GM21367 (cell line): ENCODE measurements around the gene GABRG3.

Source experiments
- ATAC-seq: cut with Tn5 transposase; IDR thresholded peaks from one replicate; pipeline ENCODE4 v1.9.1; 2021; ENCODE audit not compliant: unreplicated experiment

The GABRG3 gene

GRCh38 chr15:27550635-27551034 is 579.7 kb downstream of the GABRG3 start:
- ATAC-seq: no peak

- no peak for ATAC-seq
Measured at GRCh38 chr15:27561816-27562215, 590.8 kb downstream of the GABRG3 start.

- ATAC-seq: no peak
Measured at GRCh38 chr15:27563765-27564370, 592.9 kb downstream of the GABRG3 start.

GRCh38 chr15:27564656-27565055 is 593.7 kb downstream of the GABRG3 start:
- no peak for ATAC-seq

GRCh38 chr15:27570746-27571145 is 599.8 kb downstream of the GABRG3 start:
- no peak for ATAC-seq

- ATAC-seq: no peak
Measured at GRCh38 chr15:27573805-27574485, 603.0 kb downstream of the GABRG3 start.

- ATAC-seq: no peak
Measured at GRCh38 chr15:27574541-27575054, 603.6 kb downstream of the GABRG3 start.

GRCh38 chr15:27575521-27575920 is 604.5 kb downstream of the GABRG3 start:
- no peak for ATAC-seq

- ATAC-seq: no peak
Measured at GRCh38 chr15:27576576-27576975, 605.6 kb downstream of the GABRG3 start.

- ATAC-seq: no peak
Measured at GRCh38 chr15:27579738-27580137, 608.8 kb downstream of the GABRG3 start.

- no peak for ATAC-seq
Measured at GRCh38 chr15:27582726-27583410, 611.9 kb downstream of the GABRG3 start.

GRCh38 chr15:27583651-27584050 is 612.7 kb downstream of the GABRG3 start:
- no peak for ATAC-seq

GRCh38 chr15:27585041-27585640 is 614.2 kb downstream of the GABRG3 start:
- ATAC-seq: no peak

- ATAC-seq: no peak
Measured at GRCh38 chr15:27587810-27588209, 616.8 kb downstream of the GABRG3 start.

GRCh38 chr15:27589260-27589659 is 618.3 kb downstream of the GABRG3 start:
- ATAC-seq: no peak

- no peak for ATAC-seq
Measured at GRCh38 chr15:27589782-27590181, 618.8 kb downstream of the GABRG3 start.
